Ecto neural progenitor cell (in vitro differentiated cells): ENCODE data around the gene MYBBP1A.
A peak's percentile ranks its signal among the peaks of the same experiment; 100 is the strongest.

ENCODE experiments used
- DNase-seq: peaks from one replicate; pipeline ENCODE4 v3.0.0-alpha.2; 2018; ENCODE audit warnings: low spot score

The MYBBP1A gene

DNA sequence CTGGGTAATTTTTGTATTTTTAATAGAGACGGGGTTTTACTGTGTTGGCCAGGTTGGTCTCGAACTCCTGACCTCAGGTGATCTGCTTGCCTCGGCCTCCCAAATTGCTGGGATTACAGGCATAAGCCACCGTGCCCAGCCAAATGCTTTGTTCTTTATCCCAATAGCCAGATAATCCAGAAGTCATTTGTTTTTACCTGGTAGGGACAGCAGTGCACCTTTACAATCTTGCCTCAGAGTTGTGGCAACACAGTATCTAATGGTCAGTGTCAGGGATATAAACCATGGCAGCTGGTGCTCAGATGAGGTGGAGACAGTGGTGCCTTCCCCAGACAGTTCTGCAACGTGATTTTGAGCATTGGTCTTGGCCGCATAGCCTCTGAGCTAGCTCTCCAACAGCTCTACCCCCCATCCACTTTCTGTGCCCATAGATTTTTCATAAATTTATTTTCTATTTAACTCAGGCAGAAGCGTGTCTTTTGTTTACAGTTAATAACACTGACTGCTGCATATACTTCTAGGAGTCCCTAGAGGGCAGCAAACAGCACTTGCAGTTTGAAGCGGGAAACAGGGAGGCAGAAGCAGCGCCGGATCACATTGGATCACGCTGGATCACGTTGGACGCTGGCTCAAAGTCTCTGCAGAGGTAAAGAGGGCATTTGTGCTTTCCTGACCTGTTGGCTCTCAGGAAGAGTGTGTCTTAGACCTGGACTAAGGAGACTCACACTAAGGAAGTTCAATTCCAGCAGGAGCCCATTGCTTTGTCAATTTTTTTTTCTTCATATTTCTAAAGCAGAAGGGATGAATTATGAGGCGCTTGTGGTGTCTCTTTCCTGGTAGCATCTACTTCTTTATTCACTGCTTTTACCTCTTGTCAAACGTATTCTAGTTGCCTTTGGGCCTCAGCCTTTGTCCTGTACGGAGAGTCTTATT lies 10.3 kb upstream of the MYBBP1A start:
- DNase-seq, result peak; percentile 83

DNA sequence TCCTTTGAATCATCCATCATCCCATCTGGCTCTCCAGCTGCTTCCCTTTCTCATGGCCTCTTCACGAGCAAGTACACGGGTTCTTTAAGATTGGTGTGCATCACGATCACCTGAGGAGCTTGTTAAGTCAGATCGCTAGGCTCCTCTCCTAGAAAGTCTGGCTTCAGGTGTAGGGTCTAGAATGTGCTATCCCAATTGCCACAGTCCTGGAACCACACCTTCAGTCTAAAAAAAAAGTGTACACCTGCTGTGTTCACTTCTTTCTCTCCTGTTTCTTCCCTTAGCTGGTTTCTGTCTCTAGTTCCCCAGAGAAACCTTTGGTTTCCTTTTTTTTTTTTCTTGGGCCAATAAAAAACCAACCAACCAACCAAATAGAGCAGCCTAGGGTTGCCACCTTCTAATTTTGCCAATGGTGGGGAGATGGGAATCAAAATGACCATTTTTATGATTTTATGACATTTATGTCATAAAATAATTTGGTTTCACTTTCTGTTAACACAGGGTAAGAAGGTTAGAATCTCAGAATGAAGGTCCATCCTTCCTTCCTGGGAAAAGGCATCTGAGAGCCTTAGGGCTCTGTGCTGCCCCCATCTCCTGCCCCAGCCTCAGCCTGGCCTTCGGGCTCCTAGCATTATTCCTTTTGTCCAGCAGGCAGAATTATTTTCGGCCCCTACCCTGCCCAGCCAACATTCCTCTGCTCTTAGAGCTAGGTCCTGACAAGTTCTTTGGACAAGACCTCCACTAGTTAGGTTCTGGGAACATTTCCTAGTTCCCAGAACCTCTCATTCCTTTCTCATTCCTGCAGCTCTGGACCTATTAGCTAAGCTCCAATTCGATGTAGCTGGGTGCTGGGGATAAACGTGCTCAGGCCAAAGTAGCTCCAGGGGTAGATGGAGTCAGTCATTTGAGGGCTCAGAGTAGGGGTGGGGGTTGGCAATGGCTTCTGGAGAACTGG lies 7.1 kb upstream of the MYBBP1A start:
- no peak for DNase-seq

DNA sequence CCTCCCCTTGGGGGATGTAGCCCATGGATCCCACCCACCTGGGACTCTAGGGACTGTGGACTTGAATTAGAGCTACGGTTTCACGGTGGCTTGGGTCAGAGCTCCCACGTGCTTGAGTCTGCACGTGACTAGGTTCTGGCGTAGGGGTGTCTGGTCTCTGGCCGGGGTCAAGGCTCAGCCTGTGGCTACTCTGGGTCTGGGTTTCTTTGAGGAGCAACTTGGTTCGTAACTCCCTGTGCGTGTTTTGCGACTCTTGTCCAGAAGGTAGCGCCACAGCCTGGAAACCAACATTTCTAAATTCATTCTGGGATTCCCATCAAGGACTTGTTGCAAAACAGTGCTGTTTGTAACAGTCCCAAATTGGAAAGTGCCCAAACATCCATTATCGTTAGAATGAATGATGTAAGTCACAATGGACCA lies 5.7 kb upstream of the MYBBP1A start:
- DNase-seq, result peak; percentile 64

DNA sequence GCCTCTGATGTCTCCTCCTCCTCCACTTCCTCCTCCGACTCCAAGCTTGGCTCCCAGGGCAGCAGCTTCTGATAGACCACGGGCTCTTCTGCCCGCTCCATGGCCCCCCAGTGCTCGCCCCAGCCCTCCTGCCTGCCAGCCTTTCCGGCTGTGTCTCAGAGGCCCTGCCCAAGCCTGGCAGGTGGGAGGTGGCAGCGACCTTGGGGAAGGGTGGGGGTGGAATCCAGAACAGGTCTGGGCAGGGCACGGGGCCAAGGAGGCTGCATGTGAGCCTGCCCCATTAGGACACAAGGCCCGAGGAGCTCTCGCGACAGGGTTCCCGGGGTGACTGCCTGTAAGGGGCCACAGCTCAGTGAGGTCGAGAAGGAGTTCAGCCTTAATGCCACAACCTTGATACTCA lies 5.2 kb upstream of the MYBBP1A start, which contains the start of gene GGT6:
Gene GGT6 (minus strand): TSS at position 157 of the 400 bp plus-strand sequence. CDS start 56 bp downstream, at position 101.
- no peak for DNase-seq

DNA sequence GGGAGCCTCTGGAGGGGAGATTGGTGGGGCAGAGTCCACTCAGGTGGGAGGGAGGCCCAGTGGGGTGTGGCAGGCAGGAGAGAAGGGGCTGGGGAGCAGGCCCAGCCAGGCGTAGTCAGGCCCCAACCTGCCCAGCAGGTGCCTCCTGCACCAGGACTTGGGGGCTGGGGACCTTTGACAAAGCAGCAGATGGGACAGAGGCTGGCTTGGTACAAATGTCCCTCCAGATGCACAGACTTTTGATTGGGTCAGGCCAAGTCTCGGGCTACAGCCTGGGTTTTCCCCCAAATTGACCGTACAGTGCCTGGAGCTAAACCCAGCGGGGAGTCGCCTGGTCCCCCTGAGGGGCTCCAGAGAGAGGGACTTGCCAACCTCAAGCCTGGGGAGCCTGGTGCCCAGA lies 4.8 kb upstream of the MYBBP1A start:
- DNase-seq, result no peak

DNA sequence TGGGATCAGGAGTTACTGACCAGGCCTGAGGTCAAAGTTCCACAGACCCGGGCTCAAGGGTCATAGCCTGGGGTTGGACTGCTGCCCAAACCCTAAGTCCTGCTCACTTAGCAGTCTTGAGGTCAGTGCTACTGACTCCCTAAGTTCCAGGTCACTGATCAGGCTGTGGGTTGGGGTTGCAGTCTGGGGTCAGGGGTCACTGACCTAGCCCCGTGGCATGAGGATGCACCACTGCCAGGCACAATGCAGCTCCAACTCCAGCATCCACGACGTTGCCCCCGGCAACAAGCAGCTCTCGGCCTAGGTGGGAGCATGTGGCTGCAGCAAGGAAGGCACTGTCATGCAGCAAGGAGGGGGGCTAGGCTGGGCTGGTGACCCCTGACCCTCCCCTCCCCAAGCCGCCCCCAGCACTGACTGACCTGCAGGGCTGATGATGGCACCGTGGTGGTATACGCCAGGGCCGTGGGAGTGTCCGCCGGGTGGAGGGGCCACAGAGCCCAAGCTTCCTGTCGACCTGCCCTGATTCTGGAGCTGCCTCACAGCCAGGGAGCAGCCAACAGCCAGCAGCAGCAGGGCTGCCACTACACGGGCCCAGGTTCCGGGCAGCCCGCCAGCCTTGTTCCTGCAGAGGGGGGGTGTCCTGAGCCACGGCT lies 4.1 kb upstream of the MYBBP1A start:
- peak; percentile 79 for DNase-seq

DNA sequence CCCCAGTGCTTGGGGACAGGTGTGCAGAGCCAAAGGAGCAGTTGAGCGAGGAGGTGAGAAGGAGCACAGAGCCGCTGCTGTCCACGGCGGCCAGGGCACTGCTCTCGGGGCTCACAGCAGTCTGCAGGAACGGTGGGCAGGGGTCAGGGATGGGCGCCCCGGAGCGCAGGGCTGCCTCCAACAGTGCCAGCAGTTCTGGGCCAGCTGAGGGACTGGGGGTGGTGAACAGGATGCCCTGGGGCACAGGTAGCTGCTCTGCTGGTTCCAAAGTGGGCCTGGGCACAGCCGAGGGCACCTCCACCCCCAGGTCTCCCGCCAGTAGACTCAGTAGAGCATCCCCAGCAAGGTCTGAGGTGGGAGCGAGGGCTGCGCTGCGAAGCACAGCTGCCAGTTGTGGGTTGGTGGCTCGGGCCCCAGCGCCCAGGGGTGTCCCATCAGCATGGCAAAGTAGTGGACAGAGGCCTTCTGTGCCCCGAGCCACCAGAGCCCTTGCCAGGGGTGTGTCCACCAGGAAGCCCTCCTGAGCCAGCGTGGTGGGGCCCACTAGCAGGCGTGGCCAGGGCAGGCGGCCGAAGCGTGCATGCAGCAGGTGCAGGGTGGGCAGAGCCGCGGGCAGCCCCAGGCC lies 3.3 kb upstream of the MYBBP1A start:
- no peak for DNase-seq

DNA sequence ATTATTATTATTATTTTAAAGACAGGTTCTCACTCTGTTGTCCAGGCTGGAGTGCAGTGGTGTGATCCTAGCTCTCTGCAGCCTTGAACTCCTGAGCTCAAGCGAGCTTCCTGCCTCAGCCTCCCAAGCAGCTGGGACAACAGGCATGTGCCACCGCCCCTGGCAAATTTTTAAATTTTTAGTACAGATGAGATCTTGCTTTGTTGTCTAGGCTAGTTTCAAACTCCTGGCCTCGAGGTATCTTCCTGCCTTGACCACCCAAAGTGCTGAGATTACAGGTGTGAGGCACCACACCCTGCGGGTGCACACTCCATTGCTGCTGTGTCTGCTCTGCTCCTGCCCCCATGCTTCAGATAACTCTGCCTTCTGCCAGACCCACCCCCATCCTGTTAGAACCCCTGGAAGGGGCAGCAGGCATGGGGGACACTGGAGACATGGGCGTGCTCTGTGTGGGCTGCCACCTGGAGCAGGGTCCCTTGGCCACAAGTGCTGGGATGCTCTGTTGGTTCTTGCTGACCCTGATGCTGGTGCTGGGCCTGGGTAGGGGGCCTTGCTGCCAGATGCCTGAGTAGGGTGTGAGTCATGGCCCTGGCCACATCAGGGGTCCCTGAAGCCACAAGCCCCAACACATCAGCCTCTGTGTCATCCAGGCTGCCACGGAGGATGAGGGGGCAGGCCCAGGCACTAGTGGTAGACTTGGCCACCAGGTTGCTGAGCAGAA lies 2.6 kb upstream of the MYBBP1A start:
- no peak for DNase-seq

DNA sequence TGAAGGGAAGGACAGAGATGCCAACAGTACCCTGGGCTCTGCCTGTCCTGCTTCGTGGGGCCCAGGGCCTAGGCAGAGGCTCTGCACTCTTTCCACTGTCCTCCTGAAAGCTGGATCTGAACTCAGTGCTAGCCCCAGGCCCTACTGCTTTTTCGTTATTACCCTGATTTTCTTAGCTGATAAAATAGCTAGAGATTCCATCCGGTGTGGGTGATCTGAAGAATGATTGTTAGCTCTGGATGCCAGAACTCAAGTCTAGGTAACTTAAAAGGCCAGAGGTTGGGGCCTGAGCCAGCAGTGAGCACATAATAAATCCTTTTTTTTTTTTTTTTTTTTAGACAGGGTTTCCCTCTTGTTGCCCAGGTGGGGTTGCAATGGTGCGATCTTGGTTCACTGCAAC lies 1.8 kb upstream of the MYBBP1A start:
- no peak for DNase-seq

DNA sequence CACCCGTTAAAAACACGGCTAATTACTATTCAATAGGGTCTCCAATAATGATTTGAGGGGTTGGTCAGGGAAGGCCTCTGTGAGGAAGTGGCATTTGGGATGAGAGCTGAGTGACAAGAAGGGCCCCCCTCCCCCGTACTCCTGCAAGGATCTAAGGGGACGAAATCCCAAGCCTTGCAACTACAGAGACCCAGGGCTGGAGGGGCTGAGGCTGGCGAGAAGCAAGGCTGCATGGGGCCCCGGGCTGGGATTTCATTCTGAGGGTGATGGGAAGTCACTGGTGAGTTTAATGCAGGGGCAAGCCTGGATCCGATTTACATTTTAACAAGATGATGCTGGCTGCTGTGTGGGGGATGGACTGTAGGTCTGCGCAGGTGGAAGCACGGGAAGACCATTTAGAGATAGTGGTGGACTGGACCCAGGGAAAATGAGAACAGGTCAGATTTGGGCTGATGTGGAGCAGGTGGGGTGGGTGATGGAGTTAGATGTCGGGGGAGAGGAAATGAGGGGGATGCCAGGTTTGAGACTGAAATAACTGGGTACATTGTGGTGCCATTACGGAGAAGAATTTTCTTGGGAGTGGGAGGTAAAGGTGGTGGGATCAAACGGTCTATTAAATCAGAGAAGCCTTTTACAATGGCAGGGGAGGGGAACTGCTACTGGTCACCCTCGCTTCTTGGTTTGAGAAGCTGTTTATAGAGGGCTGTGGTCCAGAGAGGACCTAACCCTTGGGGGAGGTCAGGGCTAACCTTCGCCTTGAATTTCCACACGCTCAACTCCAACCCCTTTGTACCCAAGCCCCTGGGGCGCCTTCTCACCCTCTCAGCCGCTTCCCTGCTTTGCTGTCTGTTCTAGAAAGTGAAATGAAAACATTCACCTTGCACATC lies 932 bp upstream of the MYBBP1A start:
- DNase-seq, result no peak

DNA sequence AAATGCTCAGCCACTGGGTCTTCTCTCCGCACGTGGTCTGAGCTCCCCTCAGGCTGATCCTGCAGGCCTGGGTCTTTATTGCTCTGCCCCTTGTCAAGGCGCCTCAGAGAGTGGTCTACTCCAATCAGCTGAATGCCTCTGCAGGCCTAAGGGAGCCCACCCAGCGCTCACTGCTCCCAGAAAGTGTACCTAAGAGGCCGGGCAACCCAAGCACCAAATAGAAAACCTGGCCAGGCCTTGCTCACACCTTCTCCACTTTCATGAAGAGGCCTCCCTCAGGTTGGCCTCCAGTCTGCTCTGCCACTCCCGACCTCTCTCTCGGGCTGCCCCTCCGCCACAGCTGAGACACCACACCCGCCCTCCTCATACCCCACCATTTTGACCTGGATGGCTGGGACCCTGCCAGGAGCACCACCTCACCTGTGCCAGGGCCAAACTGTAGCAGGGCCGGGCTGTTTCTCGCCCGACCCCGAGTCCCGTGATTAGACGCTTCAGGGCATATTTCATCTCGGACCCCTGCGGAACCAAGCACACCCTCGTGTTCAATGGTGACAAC lies 665 bp downstream of the MYBBP1A start:
- DNase-seq, result no peak

DNA sequence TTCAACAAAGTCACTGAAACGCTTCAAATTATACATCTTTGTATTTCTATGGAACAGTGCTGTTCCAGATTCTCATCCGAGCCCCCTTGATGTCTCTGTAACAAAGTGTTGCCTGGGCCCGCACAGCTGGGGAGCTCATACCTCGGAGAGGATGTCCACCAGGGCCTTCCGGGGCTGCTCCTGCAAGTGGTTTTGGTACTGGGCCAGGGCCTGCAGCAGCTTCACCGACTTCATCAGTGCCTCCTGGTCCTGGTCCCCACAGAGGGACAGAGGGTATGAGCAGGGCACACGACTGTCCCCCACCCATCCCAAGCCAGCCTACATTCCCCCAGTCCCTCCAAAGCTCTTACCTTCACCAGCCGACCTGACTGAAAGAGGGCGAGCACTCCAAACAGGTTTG lies 1.5 kb downstream of the MYBBP1A start:
- no peak for DNase-seq

DNA sequence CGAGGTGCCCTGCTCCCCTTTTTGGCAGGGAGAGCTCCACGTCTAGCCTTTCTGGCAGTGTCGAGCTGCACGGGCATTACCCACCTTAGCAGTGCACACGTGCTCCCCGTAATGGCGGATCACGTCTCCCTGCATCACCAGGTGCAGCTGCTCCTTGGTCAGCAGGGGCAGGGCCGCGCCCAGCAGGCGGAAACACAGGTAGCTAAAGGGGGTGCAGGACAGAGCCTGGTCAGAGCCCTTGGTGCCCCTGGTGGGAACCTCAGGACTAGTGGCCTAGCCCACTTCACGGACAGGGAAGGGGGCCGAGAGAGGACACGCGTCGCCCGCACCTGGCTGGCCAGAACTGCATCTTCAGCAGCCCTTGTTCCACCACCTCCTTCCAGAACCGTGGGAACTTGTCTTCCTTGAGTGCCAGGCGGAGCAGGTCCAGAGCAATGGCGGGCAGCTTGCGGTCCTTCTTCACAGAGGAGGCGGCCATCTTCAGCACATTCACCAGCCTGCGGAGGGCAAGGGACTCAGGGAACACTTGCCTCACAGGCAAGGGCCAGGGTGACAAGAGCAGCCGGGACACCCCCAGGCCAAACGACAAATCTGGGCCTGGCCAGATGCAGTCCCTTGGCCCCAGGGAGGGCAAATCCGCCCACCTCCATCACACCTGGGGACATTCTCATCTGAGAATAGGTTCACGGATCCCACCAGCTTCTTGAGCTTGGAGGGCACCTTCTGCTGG lies 3.2 kb downstream of the MYBBP1A start:
- DNase-seq, result no peak

DNA sequence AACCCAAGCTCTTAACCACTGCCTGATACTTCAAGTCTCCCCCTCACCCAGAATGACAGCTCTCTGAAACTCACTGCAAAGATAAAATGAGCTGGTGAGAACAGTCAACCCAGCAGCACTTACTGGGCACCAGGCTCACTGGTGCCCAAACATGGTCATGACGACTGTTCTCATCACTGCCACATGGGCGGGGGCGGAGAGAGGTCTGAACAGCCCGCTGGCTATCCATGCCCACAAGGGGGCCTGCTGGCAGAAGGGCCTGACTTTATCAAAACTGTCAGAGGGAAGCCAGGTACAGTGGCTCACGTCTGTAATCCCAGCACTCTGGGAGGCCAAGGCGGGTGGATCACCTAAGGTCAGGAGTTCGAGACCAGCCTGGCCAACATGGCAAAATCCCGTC lies 4.0 kb downstream of the MYBBP1A start:
- DNase-seq, result no peak

DNA sequence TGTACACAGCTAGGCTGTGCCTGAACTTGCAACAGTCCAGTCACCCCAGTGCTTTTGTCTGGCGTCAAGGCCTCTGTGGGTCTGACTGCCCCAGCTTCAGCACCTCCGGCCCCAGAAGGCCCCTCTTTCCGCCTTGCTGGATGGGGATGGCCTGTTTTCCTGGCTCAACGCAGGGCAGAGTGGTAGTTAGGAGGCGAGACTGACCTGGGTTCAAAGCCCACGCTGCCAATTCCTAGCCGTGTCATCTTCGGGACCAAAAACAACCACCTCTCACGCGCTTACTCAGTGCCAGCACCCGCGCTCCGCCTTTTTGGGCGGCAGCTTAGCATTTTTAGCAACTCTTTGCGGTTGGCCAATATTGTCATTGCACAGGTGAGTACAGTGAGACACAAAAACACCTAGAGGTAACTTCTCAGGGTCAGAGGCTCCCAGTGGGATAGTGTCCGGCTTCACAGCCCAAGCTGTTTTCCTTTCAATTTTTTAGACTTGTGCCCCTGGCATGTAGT lies 4.6 kb downstream of the MYBBP1A start:
- DNase-seq, result no peak

DNA sequence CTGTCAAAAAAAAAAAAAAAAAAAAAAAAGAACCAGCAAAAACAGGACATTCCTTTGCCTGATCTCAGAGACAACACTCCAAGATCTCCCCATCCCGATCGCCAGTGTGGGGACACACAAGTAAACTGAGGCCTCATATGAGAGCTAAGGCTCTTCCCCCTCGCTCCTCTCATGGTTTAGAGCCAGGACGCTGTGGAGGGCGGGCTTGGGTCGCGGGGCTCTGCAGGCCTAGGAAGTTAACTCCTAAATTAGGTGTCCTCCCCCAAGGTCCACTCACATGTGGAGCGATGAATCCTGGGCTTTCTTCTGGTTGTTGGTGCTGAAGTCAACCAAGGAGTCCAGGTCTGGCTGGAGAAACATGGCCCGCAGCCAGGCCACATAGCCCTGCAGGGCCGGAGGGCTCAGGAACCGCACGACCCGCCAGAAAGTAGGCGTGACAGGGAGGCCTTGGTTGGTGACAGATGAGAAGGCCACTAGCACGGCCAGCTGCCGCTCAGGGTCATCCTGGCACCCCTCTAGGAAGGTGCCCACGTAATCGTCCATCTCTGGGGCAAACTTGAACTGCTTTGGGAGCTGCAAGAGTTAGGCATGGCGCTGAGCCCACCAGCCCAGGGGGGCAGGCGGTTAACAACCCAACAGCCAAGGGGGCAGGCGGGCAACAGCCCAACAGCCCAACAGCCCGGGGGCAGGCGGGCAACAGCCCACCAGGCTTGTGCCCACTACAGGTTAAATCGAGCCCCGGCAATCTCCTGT lies 5.2 kb downstream of the MYBBP1A start:
- DNase-seq, result no peak

DNA sequence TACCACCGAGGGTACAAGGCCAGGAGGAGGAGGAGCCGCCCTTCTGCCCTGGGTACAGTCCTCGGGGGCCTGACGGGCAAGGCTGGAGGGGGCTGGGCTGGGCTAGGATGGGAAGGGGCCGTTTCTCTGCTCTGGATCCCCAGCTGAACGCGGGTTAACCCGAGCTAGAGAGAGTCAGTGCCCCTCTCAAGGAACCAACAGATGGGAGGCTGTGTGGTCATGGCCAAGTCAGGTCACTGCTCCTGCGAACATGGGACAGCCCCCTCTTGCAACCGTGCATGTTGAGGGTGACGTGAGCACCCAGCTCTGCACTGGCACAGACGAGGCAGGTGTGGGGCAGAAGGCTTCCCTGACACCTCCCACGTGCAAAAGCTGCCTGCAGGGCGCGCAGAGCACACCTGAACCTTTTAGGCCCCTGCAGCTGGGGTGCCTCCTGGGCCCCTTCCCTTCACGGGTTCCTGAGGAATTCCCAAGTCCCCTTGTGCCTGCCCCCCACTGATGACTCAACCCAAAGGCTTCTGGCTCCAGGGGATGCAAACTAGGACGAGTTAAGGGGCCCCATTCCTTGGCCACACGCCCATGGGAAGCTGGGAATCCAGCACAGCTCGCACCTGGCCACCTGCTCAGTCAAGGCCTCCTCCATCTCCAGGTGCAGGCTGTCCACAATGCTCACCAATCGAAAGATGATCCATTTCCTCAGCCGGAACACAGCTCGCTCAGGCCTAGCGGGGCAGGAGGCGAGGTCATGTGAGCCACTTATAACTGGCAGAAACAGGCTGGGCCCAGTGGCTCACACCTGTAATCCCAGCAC lies 6.3 kb downstream of the MYBBP1A start:
- no peak for DNase-seq
